GM12878 (cell line): Measurements from ENCODE around the gene SERPINA9. TPM values are rescaled to one million over a fixed set of nuclear protein-coding genes. Genes with fewer than 3 reads are reported as not detected.

ENCODE experiments used
- ATAC-seq: fragments of 200-7000 bp; cut with Tn5 transposase; 3 replicates; pipeline ENCODE4 v1.9.1; 2020; ENCODE audit warnings: mild to moderate bottlenecking, moderate library complexity
- BruUV-seq: library from RNA; stranded (reverse); fragments of 400-500 nt; replicated peaks from 2 replicates; lab custom pipeline; 2021; lab: Mats Ljungman, UMichigan
- CTCF ChIA-PET: fragments of 300-600 bp; sonication (Branson Sonifier 250); formaldehyde crosslinking; extraction: SDS; loops from one replicate; lab custom pipeline; 2021; ENCODE audit warnings: inconsistent platforms; lab: Yijun Ruan, JAX
- POLR2A ChIA-PET: fragments of 350-600 bp; formaldehyde crosslinking; extraction: SDS; loops from one replicate; lab custom pipeline; 2021; ENCODE audit warnings: inconsistent platforms; lab: Charles Lee
- RAD21 ChIA-PET: fragments of 300-600 bp; sonication (Branson Sonifier 250); formaldehyde crosslinking; loops from one replicate; lab custom pipeline; 2023; ENCODE audit warnings: antibody characterized with exemption; ENCODE audit not compliant: unreplicated experiment; lab: Charles Lee
- SMC1A ChIA-PET: fragments of 300-600 bp; sonication (Branson Sonifier 250); formaldehyde crosslinking; loops from one replicate; lab custom pipeline; 2023; ENCODE audit not compliant: unreplicated experiment, uncharacterized antibody; lab: Charles Lee
- DNase-seq: peaks from one replicate; pipeline ENCODE4 v3.0.0-alpha.2; 2011; ENCODE audit warnings: low read depth, low spot score
- FAIRE-seq: peaks from 3 replicates; lab custom pipeline; 2011; peaks lifted over from hg19 to GRCh38; lab: Jason Lieb, UNC
- H2AFZ ChIP-seq: 2 replicates; pipeline ENCODE4 v1.6.0; 2011; ENCODE audit warnings: low read depth, low read length, control low read depth; ENCODE audit not compliant: control insufficient read depth
- H3K27ac ChIP-seq: 2 replicates; pipeline ENCODE4 v1.5.1; 2011; ENCODE audit warnings: control low read depth; ENCODE audit not compliant: control insufficient read depth, insufficient read depth
- H3K27me3 ChIP-seq, 2 experiments: replicated peaks in 1 of 2; 2 replicates each; pipeline versions ENCODE4 v1.6.0 to v1.6.1; 2011; ENCODE audit warnings: low read length in 1 of 2; ENCODE audit not compliant: control insufficient read depth in 2 of 2, insufficient read depth in 2 of 2
- H3K36me3 ChIP-seq, 2 experiments: 2 replicates each; pipeline ENCODE4 v1.5.1; 2011; ENCODE audit warnings: low read length in 1 of 2; ENCODE audit not compliant: control insufficient read depth in 2 of 2, insufficient read depth in 2 of 2
- H3K4me1 ChIP-seq: 2 replicates; pipeline ENCODE4 v1.6.1; 2011; ENCODE audit warnings: mild to moderate bottlenecking, low read length, moderate library complexity, mixed read lengths; ENCODE audit not compliant: control insufficient read depth, insufficient read depth
- H3K4me2 ChIP-seq: 2 replicates; pipeline ENCODE4 v1.6.0; 2011; ENCODE audit warnings: control low read depth; ENCODE audit not compliant: control insufficient read depth, insufficient read depth
- H3K4me3 ChIP-seq: fragments of 200-600 bp; sonication (generic); 2 replicates; pipeline ENCODE4 v1.5.1; 2016
- H3K79me2 ChIP-seq: 2 replicates; pipeline ENCODE4 v1.6.0; 2011; ENCODE audit warnings: low read length; ENCODE audit not compliant: control insufficient read depth, insufficient read depth
- H3K9ac ChIP-seq: 2 replicates; pipeline ENCODE4 v1.8.0; 2011; ENCODE audit warnings: low read length, control low read depth, mixed read lengths; ENCODE audit not compliant: control insufficient read depth, insufficient read depth
- H3K9me3 ChIP-seq: replicated peaks from 3 replicates; pipeline ENCODE4 v1.5.1; 2011; ENCODE audit warnings: mild to moderate bottlenecking, low read length; ENCODE audit not compliant: control insufficient read depth, insufficient read depth
- H4K20me1 ChIP-seq: 2 replicates; pipeline ENCODE4 v1.6.0; 2011; ENCODE audit not compliant: control insufficient read depth, insufficient read depth
- ESRRA ChIP-seq: IDR thresholded peaks from 2 replicates; pipeline ENCODE4 v1.6.1; 2012; ENCODE audit warnings: mild to moderate bottlenecking, low read length, improper control_type of control experiment
- IRF4 ChIP-seq: IDR thresholded peaks from 2 replicates; pipeline ENCODE4 v1.6.1; 2011; ENCODE audit warnings: low read depth, low read length
- RBBP5 ChIP-seq: fragments of 200-600 bp; sonication (generic); conservative IDR thresholded peaks from 2 replicates; pipeline ENCODE4 v1.6.1; 2016
- RELA ChIP-seq: fragments of 450-650 bp; IDR thresholded peaks from 2 replicates; pipeline ENCODE4 v1.8.0; 2014; ENCODE audit warnings: borderline replicate concordance; ENCODE audit not compliant: partially characterized antibody
- SIX5 ChIP-seq: IDR thresholded peaks from 2 replicates; pipeline ENCODE4 v1.6.1; 2011; ENCODE audit warnings: mild to moderate bottlenecking, low read depth, low read length, moderate library complexity; ENCODE audit not compliant: severe bottlenecking
- SMAD5 ChIP-seq: IDR thresholded peaks from 2 replicates; pipeline ENCODE4 v1.6.1; 2016; ENCODE audit warnings: antibody characterized with exemption, low read depth
- SREBF2 ChIP-seq: IDR thresholded peaks from 2 replicates; pipeline ENCODE4 v1.6.1; 2012; ENCODE audit warnings: mild to moderate bottlenecking, low read length
- SRF ChIP-seq, 2 experiments: IDR thresholded peaks; 2 replicates each; pipeline ENCODE4 v1.6.1; 2011; ENCODE audit warnings: low read depth in 2 of 2, low read length in 2 of 2, mild to moderate bottlenecking in 1 of 2, moderate library complexity in 1 of 2
- WGBS: methylation state at CpG from one replicate; pipeline ENCODE4 v1.1.6; 2016; ENCODE audit warnings: low lambda C conversion rate; ENCODE audit not compliant: insufficient replicate concordance, insufficient coverage; ENCODE audit errors: missing lambda C conversion rate; 5-methylcytosine and 5-hydroxymethylcytosine counted together
- in situ Hi-C: fragments of 300-500 bp; cut with MboI; formaldehyde crosslinking; loops from 9 replicates; pipeline ENCODE4 v1.14.3; 2018; ENCODE audit warnings: mixed read lengths
- intact Hi-C: fragments of 100-400 bp; cut with micrococcal nuclease; formaldehyde crosslinking; loops from one replicate; pipeline ENCODE4 v1.14.2; 2022; ENCODE audit not compliant: unreplicated experiment
- polyA plus RNA-seq, 11 experiments: library from polyadenylated mRNA; depleted of rRNA in 4 of 11; unstranded in 6 of 11; stranded (reverse) in 5 of 11; fragments of >200 nt; fragmentation: Nextera tagmentation in 4 of 11; fragmentation: Illumina TruSeq in 1 of 11; extraction: Ambion mirVana in 4 of 11; extraction: Trizol in 1 of 11; gene quantifications; 1 replicate in 1 of 11; 2 replicates in 10 of 11; pipeline versions ENCODE4 v1.2.1 to v1.2.3, GENCODE V29; 2011 to 2016; ENCODE audit warnings: inconsistent platforms in 2 of 11, missing spikeins in 2 of 11, low read depth in 1 of 11
- total RNA-seq, 4 experiments: library from RNA; depleted of rRNA in 3 of 4; stranded (reverse); fragments of >200 nt in 3 of 4; fragmentation: Illumina TruSeq in 1 of 4; extraction: Trizol in 1 of 4; gene quantifications; 2 replicates each; pipeline versions ENCODE4 v1.2.1 to v1.2.3, GENCODE V29; 2013 to 2021
- TF ChIP-seq, protein P1 (sequence below), 3 experiments: IDR thresholded peaks in 2 of 3; conservative IDR thresholded peaks in 1 of 3; 2 replicates each; pipeline ENCODE4 v1.5.1; 2011; ENCODE audit warnings: low read depth in 3 of 3, low read length in 3 of 3, mild to moderate bottlenecking in 3 of 3, control low read depth in 2 of 3, moderate library complexity in 2 of 3, inconsistent platforms in 1 of 3, mixed read lengths in 1 of 3; ENCODE audit not compliant: control insufficient read depth in 2 of 3, insufficient read depth in 1 of 3; ENCODE audit errors: extremely low read depth in 1 of 3
- TF ChIP-seq, protein P2 (sequence below): IDR thresholded peaks from 2 replicates; pipeline ENCODE4 v1.6.1; 2011; ENCODE audit warnings: borderline replicate concordance, low read depth, mild to moderate bottlenecking, moderate library complexity, mixed read lengths, low read length; ENCODE audit not compliant: insufficient read depth; ENCODE audit errors: extremely low read length
- TF ChIP-seq, protein P3 (sequence below): fragments of 450-650 bp; IDR thresholded peaks from 2 replicates; pipeline ENCODE4 v1.6.1; 2018; ENCODE audit warnings: mild to moderate bottlenecking, low read depth, moderate library complexity; ENCODE audit not compliant: partially characterized antibody

SERPINA9 gene
- total and polyA plus RNA-seq, 10 of the 15 experiments (the other 5 are each of a cell fraction or from before 2014, with no cell fraction given): 0.05 TPM; not detected in 9

DNA sequence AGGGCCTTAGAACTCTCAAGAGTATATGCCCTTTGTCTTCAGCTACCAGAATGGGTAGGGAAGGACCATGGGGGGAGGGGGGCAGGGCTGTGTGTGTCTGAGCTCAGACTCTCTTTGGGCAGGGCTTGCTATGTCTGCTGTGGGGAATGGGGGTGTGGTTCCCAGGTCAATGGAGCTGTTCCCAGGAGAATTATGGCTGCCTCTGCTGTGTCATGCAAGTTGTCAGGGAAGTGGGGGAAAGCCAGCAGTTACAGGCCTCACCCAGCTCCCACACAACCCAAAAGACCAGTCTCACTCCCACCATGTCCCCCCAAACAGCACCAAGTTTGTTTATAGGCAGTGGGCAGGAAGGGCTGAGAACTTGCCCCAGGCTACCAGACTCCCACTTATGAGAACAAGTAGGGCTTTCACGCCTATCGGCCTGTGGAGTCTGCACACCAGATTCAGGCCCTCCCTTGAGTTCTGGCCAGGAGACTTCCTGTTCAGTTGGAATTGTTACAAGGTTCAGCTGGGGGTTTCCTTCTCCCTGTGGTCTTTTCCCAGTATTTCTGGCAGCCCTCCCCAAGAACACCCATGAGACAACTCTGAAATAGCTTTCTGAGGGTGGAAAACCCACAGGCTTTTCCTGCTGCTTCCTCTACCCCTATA, 17.3 kb downstream of the SERPINA9 start:
- CTCF ChIA-PET: no interaction called here
- DNase-seq (no peak), FAIRE-seq (no peak), ATAC-seq (no peak)
- SMC1A ChIA-PET: interaction anchor here (0.6 to 0.7 kb wide), 2 partner anchors 8 to 1101 kb away, joined by 3 read pairs; no protein-coding TSS in a partner anchor
- no peak overlapping the region for H3K27ac ChIP-seq
- H3K27me3 ChIP-seq: no peaks in the 10 kb centered on the region
- H3K4me2 ChIP-seq: no peak overlapping the region
- no TSS peak for BruUV-seq
- H3K79me2 ChIP-seq: no peaks in the 10 kb centered on the region
- POLR2A ChIA-PET: no interaction called here
- WGBS: 48% methylated on average over 2 of the region's 2 CpGs
- H3K9ac ChIP-seq: no peak overlapping the region
- no peaks in the 10 kb centered on the region; the same call in 2 of the 3 replicates for H3K9me3 ChIP-seq
- no peaks in the 10 kb centered on the region for H3K36me3 ChIP-seq
- RAD21 ChIA-PET: no interaction called here
- no peak overlapping the region for H2AFZ ChIP-seq
- no peak for TF ChIP-seq RBBP5
- TF ChIP-seq SREBF2: no peak
- TF ChIP-seq ESRRA: no peak
- TF ChIP-seq, protein P1, sequence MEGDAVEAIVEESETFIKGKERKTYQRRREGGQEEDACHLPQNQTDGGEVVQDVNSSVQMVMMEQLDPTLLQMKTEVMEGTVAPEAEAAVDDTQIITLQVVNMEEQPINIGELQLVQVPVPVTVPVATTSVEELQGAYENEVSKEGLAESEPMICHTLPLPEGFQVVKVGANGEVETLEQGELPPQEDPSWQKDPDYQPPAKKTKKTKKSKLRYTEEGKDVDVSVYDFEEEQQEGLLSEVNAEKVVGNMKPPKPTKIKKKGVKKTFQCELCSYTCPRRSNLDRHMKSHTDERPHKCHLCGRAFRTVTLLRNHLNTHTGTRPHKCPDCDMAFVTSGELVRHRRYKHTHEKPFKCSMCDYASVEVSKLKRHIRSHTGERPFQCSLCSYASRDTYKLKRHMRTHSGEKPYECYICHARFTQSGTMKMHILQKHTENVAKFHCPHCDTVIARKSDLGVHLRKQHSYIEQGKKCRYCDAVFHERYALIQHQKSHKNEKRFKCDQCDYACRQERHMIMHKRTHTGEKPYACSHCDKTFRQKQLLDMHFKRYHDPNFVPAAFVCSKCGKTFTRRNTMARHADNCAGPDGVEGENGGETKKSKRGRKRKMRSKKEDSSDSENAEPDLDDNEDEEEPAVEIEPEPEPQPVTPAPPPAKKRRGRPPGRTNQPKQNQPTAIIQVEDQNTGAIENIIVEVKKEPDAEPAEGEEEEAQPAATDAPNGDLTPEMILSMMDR (IDR thresholded peaks at IDR 0.05 in 2 of 3, conservative IDR thresholded peaks at IDR 0.05 in 1 of 3; ENCODE audit: control insufficient read depth in 2 of 3, extremely low read depth in 1 of 3, insufficient read depth in 1 of 3, low read depth in 3 of 3, low read length in 3 of 3): no peak
- no peak for TF ChIP-seq SRF (IDR thresholded peaks at IDR 0.05; ENCODE audit: low read depth in 2 of 2, low read length in 2 of 2)
- TF ChIP-seq IRF4: no peak
- TF ChIP-seq, protein P2, sequence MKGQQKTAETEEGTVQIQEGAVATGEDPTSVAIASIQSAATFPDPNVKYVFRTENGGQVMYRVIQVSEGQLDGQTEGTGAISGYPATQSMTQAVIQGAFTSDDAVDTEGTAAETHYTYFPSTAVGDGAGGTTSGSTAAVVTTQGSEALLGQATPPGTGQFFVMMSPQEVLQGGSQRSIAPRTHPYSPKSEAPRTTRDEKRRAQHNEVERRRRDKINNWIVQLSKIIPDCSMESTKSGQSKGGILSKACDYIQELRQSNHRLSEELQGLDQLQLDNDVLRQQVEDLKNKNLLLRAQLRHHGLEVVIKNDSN: no peak
- TF ChIP-seq, protein P3, sequence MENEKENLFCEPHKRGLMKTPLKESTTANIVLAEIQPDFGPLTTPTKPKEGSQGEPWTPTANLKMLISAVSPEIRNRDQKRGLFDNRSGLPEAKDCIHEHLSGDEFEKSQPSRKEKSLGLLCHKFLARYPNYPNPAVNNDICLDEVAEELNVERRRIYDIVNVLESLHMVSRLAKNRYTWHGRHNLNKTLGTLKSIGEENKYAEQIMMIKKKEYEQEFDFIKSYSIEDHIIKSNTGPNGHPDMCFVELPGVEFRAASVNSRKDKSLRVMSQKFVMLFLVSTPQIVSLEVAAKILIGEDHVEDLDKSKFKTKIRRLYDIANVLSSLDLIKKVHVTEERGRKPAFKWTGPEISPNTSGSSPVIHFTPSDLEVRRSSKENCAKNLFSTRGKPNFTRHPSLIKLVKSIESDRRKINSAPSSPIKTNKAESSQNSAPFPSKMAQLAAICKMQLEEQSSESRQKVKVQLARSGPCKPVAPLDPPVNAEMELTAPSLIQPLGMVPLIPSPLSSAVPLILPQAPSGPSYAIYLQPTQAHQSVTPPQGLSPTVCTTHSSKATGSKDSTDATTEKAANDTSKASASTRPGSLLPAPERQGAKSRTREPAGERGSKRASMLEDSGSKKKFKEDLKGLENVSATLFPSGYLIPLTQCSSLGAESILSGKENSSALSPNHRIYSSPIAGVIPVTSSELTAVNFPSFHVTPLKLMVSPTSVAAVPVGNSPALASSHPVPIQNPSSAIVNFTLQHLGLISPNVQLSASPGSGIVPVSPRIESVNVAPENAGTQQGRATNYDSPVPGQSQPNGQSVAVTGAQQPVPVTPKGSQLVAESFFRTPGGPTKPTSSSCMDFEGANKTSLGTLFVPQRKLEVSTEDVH: no peak
- no peak for TF ChIP-seq RELA
- no peak for TF ChIP-seq SIX5
- TF ChIP-seq SMAD5: no peak
- TF ChIP-seq, all 136 proteins: peak for 0
- Histone ChIP-seq H3K4me1 (no peaks in the 10 kb centered on the region), H3K4me3 (no peak overlapping the region), H4K20me1 (no peaks in the 10 kb centered on the region)
- intact Hi-C loops: no loop called here
- in situ Hi-C loops: no loop called here
